22Rv1 (cell line): ENCODE measurements around the gene SEMA6B.

Experiments used
- CTCF ChIP-seq: fragments of 450-650 bp; IDR thresholded peaks from 2 replicates; pipeline ENCODE4 v1.5.1; 2017; ENCODE audit warnings: mild to moderate bottlenecking
- ZFX ChIP-seq: fragments of 450-650 bp; IDR thresholded peaks from 2 replicates; pipeline ENCODE4 v1.6.1; 2017; ENCODE audit warnings: antibody characterized with exemption, borderline replicate concordance

- no peak for TF ChIP-seq CTCF
- TF ChIP-seq ZFX: no peak
These were observed 64.8 kb downstream of the SEMA6B start for GRCh38 chr19:4494691-4495064.
